Thyroid gland (tissue), 4 donors: ENCODE data around the gene RAD51.

Experiments used
- POLR2A ChIP-seq, 2 donors: fragments of 450-650 bp; IDR thresholded peaks; one replicate each; pipeline ENCODE4 v1.6.1; 2017; ENCODE audit warnings: antibody characterized with exemption in 2 of 2, mild to moderate bottlenecking in 2 of 2, moderate library complexity in 1 of 2
- TF ChIP-seq, protein P1 (sequence below), 6 experiments: fragments of 200-600 bp in 3 of 6; fragments of 450-650 bp in 3 of 6; sonication (generic) in 3 of 6; IDR thresholded peaks; one replicate each; pipeline ENCODE4 v1.5.1; 2016 to 2019; ENCODE audit warnings: antibody characterized with exemption in 6 of 6, mild to moderate bottlenecking in 2 of 6, inconsistent platforms in 1 of 6, moderate library complexity in 1 of 6

DNA sequence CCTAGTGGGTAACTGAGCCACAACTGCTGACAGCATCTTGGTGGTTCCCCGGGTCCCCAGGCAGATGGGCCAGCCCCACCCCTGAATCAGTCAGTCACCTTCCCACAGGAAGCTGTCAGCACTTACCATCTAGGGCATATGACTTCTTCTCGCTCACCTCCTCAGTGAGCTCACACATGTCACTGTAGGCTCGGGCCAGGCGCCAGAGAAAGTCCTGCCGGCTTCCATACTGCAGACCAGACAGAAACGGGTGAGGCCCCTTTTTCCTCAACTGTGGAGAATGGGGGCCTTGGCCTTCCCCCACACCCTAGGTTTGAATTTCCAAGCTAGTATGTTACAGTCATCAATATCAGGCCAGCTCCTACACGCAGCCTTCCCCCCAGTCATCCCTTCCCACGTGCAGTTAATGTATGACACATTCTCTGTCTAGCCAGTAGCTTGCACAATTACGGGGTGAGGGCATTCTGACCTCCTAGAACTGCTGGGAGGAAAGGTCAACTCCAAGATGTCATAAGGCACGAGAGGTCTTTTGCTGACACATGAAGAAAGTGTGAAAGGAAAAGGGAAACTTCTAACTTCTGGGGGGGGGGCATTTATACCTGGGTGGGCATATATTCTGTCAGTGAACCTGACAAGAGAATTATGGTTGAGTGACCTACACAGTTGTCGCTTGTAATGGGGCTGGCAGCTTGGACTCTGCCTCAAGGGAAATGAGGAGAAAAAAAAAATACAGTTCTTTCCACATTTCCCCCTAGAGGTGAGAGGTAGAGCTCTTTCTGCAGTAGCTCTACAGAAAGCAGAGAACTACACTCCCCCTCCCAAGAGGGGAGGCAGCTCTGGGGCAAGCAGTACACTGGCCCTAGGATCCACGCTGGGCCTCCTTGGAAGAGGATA, 49.2 kb downstream of the RAD51 start:
- TF ChIP-seq, protein P1, sequence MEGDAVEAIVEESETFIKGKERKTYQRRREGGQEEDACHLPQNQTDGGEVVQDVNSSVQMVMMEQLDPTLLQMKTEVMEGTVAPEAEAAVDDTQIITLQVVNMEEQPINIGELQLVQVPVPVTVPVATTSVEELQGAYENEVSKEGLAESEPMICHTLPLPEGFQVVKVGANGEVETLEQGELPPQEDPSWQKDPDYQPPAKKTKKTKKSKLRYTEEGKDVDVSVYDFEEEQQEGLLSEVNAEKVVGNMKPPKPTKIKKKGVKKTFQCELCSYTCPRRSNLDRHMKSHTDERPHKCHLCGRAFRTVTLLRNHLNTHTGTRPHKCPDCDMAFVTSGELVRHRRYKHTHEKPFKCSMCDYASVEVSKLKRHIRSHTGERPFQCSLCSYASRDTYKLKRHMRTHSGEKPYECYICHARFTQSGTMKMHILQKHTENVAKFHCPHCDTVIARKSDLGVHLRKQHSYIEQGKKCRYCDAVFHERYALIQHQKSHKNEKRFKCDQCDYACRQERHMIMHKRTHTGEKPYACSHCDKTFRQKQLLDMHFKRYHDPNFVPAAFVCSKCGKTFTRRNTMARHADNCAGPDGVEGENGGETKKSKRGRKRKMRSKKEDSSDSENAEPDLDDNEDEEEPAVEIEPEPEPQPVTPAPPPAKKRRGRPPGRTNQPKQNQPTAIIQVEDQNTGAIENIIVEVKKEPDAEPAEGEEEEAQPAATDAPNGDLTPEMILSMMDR (IDR thresholded peaks at IDR 0.05): no peak
- no peak for TF ChIP-seq POLR2A (IDR thresholded peaks at IDR 0.05)
